ENCODE results near the gene SYNPR.

- TF ChIP-seq CTCF (IDR thresholded peaks at IDR 0.05) (no peak), POLR2A (IDR thresholded peaks at IDR 0.05) (no peak), POLR2AphosphoS5 (IDR thresholded peaks at IDR 0.05) (no peak)
These were observed 306.6 kb downstream of the SYNPR start for GRCh38 chr3:63584681-63585080.
